OCI-M1 (cell line): Measurements from ENCODE around the gene PRKG1.
"Not testable (repeated sequence)": the region's sequence is repeated elsewhere in the genome, so short reads cannot be mapped to it uniquely, and the experiment has no call there.

Source experiments
- DNase-seq: peaks from one replicate; lab custom pipeline; 2025; lab: John Stamatoyannopoulos, UW

The PRKG1 gene

GRCh38 chr10:52007091-52007490, 932.8 kb downstream of the PRKG1 start:
- DNase-seq = no peak

DNA sequence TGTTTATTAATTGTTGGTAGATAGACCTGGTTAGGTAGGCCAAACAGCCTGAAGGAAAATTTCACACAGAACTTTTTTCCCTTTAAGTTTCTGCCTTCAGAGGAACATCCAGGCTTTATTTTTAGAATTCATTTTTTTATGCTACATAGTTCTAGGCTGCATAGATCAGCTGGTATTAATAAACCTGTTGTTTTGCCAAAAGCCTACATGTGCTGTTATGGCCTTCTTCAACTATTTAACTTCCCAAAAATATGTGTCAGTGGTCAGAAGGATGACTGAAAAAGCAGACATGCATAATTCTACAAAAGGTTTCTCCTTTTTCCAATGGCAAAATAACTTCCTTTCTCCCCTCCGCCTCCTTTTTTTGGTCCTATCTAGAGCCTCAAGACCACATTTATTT, 936.8 kb downstream of the PRKG1 start:
- DNase-seq = no peak

GRCh38 chr10:52019077-52019555, 944.8 kb downstream of the PRKG1 start:
- DNase-seq = no peak

GRCh38 chr10:52019656-52020055, 945.4 kb downstream of the PRKG1 start:
- DNase-seq = no peak

DNA sequence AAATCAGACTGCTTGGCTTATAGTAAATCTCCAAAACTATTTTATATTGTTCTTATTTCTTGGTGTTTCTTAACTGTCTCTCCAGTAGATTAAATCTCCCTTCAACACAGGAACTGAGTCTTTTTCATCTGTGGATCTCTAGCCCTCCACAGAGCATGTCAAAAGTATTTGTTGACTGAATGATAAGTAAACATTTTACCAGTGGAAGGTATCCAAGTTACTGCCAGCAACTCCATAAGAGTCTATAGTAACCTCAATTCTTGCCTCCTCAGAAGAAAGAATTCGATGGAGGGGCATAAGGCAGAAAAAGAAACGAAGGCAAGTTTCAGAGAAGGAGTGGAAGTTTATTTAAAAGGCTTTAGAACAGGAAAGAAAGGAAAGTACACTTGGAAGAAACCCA, 945.9 kb downstream of the PRKG1 start:
- no peak for DNase-seq

DNA sequence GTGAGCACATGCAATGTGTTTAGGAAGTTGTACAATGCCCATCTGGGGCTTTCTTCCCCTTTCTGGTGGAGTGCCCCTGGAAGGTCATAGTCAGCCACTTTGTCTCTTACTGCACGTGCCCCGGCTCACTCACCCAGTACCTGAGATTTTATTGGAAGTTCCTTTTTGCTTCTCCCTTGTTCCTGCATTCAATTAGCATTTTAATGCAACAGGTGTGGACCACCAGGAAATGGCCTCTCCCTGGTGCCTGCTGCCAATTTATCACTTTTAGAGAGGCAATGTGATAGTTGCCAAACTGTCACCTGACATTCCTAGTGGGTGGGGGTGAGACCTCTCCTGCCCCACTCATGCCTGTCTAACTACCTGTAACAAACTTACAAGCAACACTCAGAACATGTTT, 946.4 kb downstream of the PRKG1 start:
- no peak for DNase-seq

DNA sequence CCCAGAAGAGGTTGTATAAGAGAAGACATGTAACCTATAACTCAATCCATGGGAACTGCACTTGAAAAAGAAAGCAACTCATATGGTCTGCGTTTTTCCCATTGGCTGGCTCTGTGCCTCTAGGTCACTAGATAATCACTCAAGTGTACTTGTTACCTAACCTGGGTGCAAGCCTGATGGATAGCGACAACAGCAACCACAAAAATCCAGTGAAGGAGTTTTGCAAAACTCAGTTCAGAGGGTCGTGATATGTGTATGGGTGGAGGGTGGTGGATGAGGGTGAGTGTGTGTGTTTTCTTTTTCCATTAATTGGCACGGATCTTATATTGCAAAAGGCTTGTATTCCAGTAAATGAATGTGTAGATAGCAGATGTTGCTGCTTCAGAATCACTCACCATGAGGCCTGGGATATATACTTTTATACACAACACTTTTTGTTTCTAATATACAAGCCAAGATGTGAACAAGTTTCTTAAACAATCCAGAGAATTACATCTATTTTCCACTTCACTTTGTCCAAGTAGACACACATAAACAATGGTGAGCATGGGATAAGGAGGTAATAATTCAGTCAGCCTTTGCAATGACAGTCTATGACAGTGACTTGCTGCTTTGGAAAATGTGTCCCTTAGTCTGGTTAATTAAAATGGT, 952.9 kb downstream of the PRKG1 start:
- no peak for DNase-seq

DNA sequence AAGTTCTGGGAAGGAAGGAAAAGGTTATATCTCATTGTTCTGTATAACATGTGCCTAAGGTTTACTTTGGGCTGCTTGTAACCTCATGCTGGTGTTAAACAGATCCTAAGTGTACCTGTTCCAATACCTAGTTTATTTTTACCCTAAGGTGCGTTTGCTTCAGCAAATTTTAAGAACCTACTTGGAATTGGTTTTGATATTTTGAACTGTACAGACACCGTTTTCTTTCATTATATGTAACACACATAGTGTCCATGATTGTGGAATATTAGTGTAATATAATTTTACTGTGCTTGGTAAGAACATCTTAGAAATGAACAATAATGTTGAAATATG, 954.2 kb downstream of the PRKG1 start:
- DNase-seq = no peak

DNA sequence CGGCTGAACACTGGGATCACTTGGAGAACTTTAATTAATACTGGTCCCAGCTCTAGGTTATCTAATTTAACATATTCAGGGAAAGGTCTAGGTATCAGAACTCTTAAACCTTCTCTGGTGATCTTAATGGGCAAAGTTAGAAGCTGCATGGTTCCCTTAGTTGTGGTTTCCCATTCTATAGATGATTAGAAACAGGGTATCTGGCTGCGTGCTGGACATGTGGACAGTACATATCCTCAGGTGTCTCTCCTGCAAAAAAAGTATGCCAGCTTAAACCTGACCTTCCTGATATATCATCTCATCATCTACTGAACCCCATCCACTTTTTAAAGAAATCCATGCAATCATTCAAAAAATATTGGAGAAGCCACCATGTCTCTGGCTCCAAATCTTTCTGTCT, 955.3 kb downstream of the PRKG1 start:
- DNase-seq = no peak

GRCh38 chr10:52030051-52030790, 955.9 kb downstream of the PRKG1 start:
- DNase-seq = peak; percentile 48

DNA sequence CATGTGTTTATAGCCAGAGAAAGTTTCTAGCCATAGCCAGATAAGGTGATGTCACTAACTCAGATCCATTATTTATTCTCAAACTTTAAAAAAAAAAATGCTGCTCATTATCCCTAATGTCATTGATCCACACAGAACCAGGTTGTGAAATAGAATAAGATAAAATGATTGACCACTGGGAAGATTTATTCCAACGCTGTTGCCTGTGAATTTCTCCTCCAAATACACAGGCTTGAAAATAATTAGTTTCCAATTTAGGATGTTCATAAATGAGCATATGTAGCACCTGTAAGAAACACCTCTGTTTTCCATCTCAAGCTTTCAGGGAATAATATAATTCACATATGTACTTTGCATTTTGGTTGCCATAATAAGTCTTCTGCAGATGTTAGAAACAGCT, 956.7 kb downstream of the PRKG1 start:
- DNase-seq = no peak

DNA sequence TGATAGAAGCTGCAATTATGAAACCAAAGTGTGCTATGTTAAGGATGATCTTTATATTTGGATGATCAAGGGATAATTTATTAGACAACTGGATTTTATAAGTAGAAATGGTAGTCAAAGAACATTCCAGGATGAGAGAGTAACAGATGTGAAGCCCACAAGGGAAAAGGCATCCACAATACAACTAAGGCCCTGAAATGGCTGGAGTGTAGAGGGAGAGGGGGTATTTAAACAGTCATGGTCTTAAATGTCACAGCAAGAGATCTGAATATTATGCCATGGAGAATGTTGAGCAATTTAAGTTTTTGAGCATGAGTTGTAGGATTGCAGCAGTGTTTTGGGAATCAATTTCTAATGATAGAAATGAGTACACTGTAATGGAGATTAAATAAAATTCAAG, 957.5 kb downstream of the PRKG1 start:
- no peak for DNase-seq

GRCh38 chr10:52032681-52033629, 958.7 kb downstream of the PRKG1 start:
- DNase-seq = no peak

DNA sequence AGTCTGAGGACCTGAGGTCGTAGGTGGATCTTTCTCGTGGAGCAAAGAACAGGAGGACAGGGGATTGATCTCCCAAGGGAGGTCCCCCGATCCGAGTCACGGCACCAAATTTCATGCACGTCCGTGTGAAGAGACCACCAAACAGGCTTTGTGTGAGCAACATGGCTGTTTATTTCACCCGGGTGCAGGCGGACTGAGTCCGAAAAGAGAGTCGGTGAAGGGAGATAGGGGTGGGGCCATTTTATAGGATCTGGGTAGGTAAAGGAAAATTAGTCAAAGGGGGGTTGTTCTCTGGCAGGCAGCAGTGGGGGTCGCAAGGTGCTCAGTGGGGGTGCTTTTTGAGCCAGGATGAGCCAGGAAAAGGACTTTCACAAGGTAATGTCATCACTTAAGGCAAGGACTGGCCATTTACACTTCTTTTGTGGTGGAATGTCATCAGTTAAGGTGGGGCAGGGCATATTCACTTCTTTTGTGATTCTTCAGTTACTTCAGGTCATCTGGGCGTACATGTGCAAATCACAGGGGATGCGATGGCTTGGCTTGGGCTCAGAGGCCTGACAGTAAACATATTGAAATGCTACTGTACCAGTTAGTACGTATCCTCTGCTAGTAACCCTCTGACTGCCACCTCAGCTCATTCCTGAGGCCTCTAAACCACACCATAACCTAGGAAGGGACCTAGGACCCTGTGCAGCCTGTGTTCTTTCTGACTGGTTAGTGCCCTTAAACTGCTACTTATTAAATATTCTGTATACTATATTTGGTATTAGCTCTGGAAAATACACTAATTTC, 964.9 kb downstream of the PRKG1 start:
- not testable (repeated sequence) for DNase-seq

GRCh38 chr10:52040486-52040885, 966.2 kb downstream of the PRKG1 start:
- DNase-seq = no peak

GRCh38 chr10:52043811-52044210, 969.5 kb downstream of the PRKG1 start:
- DNase-seq = no peak

GRCh38 chr10:52048051-52048450, 973.8 kb downstream of the PRKG1 start:
- no peak for DNase-seq

DNA sequence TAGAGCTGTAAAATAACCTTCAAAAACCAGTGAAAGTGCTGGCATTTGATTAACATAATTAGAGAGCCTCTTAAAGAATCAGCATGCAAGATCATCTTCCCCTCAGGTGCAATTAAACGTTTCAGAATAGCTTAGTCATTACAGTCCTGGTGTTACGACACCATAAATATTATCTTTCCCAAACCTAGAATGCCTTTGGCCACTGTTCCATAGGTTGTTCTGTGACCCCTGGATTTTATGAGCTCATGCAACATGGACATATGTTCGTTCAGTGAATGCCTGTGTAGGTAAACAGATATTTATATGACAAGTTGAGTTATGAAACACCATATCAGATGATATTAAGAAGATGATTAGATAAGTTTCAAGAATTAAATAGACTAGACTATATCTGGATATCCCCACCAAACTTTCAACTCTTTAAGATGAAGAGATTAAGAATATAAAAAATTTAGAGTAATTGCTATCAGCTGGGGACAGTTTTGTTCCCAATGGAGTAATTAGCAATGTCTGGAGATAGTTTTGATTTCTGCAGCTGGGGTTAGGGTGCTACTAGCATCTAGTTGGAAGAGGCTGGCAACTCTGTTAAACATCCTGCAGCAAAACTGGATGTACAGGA, 976.3 kb downstream of the PRKG1 start:
- no peak for DNase-seq

DNA sequence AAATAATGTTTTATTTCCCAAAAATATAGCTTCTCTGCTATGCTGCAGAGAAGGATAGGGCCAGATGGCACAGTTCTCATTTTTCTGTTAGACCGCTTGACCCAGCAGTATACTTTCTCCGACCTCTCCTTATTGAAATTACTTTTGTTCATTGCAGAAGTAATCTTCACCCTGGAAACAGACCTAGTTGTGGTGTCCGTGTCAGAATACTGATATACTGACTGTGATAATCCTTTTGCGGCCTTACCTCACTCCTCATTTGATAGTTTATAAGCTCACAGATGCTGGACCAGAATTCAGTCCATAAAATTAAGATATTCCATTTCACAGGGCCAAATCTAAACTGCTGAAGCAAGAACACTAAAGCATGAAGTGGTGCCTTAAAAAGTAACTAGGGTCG, 979.2 kb downstream of the PRKG1 start:
- no peak for DNase-seq

DNA sequence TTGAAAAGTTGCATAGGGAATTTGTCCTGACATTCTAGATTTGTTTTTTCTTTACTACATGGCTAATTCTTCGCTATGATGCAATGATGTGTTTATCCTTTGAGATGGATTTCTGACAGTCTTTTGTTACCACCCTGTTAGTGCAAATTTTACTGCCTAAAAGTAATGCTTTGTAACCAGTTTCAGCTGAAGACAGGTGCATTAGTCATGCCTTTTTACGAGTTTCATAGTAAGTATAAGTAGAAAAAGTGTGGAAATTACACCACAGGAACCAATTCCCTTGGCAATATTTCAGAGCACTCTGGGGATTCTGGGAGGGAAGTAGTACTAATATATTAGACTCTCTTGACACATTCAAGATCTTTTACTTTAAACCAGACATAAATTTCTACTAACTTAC, 982.0 kb downstream of the PRKG1 start:
- DNase-seq = no peak

DNA sequence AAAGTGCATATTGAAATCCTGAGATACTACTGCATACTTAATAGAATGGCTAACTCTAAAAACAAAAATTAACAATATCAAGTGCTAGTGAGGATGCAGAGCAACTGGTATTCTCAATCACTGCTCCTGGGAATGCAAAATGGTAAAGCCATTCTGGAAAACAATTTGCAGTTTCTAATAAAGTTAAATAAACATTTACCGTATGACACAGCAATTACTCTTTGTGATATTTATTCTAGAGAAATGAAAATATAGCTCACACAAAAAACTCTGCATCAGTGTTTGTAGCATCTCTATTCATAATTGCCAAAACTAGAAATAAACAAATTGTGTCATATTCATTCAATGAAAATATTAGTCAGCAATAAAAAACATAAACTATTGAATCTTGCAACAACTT, 984.8 kb downstream of the PRKG1 start:
- no peak for DNase-seq
